GM23338 (cell line): ENCODE results near the gene SPSB4. TPM values are rescaled to one million over a fixed set of nuclear protein-coding genes. Genes with fewer than 3 reads are reported as not detected.

Source experiments
- ATAC-seq: fragments of 200-7000 bp; cut with Tn5 transposase; 3 replicates; pipeline ENCODE4 v1.9.1; 2020
- DNase-seq: peaks from one replicate; pipeline ENCODE4 v3.0.0-alpha.2; 2015; ENCODE audit warnings: low spot score
- H2AFZ ChIP-seq: fragments of 200-600 bp; sonication (generic); 2 replicates; pipeline ENCODE4 v1.8.0; 2016; ENCODE audit warnings: antibody characterized with exemption, mild to moderate bottlenecking, moderate library complexity
- H3F3A ChIP-seq: fragments of 200-600 bp; sonication (generic); replicated peaks from 2 replicates; pipeline ENCODE4 v1.8.0; 2017; ENCODE audit warnings: antibody characterized with exemption, mixed run types, low read depth
- H3K27ac ChIP-seq: fragments of 200-600 bp; sonication (generic); 2 replicates; pipeline ENCODE4 v1.6.1; 2016; ENCODE audit warnings: low read depth
- H3K27me3 ChIP-seq: fragments of 200-600 bp; sonication (generic); 2 replicates; pipeline ENCODE4 v1.8.0; 2016; ENCODE audit warnings: mild to moderate bottlenecking, mixed run types, moderate library complexity; ENCODE audit not compliant: insufficient read depth
- H3K36me3 ChIP-seq: fragments of 200-600 bp; sonication (generic); 2 replicates; pipeline ENCODE4 v1.8.0; 2016; ENCODE audit warnings: mild to moderate bottlenecking; ENCODE audit not compliant: insufficient read depth
- H3K4me1 ChIP-seq: fragments of 200-600 bp; sonication (generic); 2 replicates; pipeline ENCODE4 v1.8.0; 2016; ENCODE audit warnings: mild to moderate bottlenecking, moderate library complexity; ENCODE audit not compliant: insufficient read depth
- H3K4me2 ChIP-seq: fragments of 200-600 bp; sonication (generic); 2 replicates; pipeline ENCODE4 v1.7.1; 2017; ENCODE audit warnings: mixed run types
- H3K4me3 ChIP-seq: fragments of 200-600 bp; sonication (generic); 2 replicates; pipeline ENCODE4 v1.6.1; 2016; ENCODE audit warnings: mixed run types
- H3K79me2 ChIP-seq: fragments of 200-600 bp; sonication (generic); replicated peaks from 2 replicates; pipeline ENCODE4 v1.8.0; 2017; ENCODE audit warnings: mild to moderate bottlenecking; ENCODE audit not compliant: insufficient read depth
- H3K9me2 ChIP-seq: fragments of 200-600 bp; sonication (generic); 2 replicates; pipeline ENCODE4 v1.8.0; 2017; ENCODE audit not compliant: insufficient read depth
- H4K20me1 ChIP-seq: fragments of 200-600 bp; sonication (generic); replicated peaks from 2 replicates; pipeline ENCODE4 v1.8.0; 2017; ENCODE audit warnings: mild to moderate bottlenecking; ENCODE audit not compliant: insufficient read depth
- H3K27ac Mint-ChIP-seq: 2 replicates; pipeline ENCODE4 v1.8.0; 2020; ENCODE audit warnings: inconsistent platforms, mild to moderate bottlenecking, moderate library complexity, mixed read lengths
- H3K27me3 Mint-ChIP-seq: 3 replicates; pipeline ENCODE4 v1.8.0; 2022; ENCODE audit warnings: low read depth, mild to moderate bottlenecking, moderate library complexity, mixed read lengths, inconsistent platforms; ENCODE audit not compliant: insufficient read depth, poor library complexity
- H3K36me3 Mint-ChIP-seq: 3 replicates; pipeline ENCODE4 v1.8.0; 2021; ENCODE audit warnings: low read depth, mild to moderate bottlenecking, inconsistent platforms, moderate library complexity, mixed read lengths
- H3K4me1 Mint-ChIP-seq: 3 replicates; pipeline ENCODE4 v1.8.0; 2020; ENCODE audit warnings: mild to moderate bottlenecking, inconsistent platforms, mixed read lengths
- H3K4me3 Mint-ChIP-seq: 3 replicates; pipeline ENCODE4 v1.8.0; 2021; ENCODE audit warnings: moderate library complexity, mild to moderate bottlenecking, inconsistent platforms, mixed read lengths
- H3K9me3 Mint-ChIP-seq: 3 replicates; pipeline ENCODE4 v1.8.0; 2020; ENCODE audit warnings: moderate library complexity, mild to moderate bottlenecking, inconsistent platforms, mixed read lengths
- CREB1 ChIP-seq: fragments of 250-450 bp; sonication (Bioruptor Pico); IDR thresholded peaks from 2 replicates; pipeline ENCODE4 v1.5.0; 2020; ENCODE audit warnings: low read depth, mild to moderate bottlenecking, moderate library complexity
- CTCF ChIP-seq, 2 experiments: fragments of 200-600 bp in 1 of 2; sonication (generic) in 1 of 2; conservative IDR thresholded peaks; 2 replicates each; pipeline versions ENCODE4 v1.5.1 to v1.6.1; 2016 to 2017; ENCODE audit warnings: antibody characterized with exemption in 2 of 2, low read depth in 2 of 2, mild to moderate bottlenecking in 2 of 2, moderate library complexity in 1 of 2
- ETS1 ChIP-seq: IDR thresholded peaks from 2 replicates; pipeline ENCODE4 v1.6.1; 2016; ENCODE audit warnings: antibody characterized with exemption
- EZH2 ChIP-seq: fragments of 200-600 bp; sonication (generic); IDR thresholded peaks from one replicate; pipeline ENCODE4 v1.8.0; 2017; ENCODE audit warnings: antibody characterized with exemption, mild to moderate bottlenecking, low read depth; ENCODE audit not compliant: unreplicated experiment
- EZH2phosphoT487 ChIP-seq: fragments of 200-600 bp; sonication (generic); IDR thresholded peaks from one replicate; pipeline ENCODE4 v1.8.1; 2018; ENCODE audit warnings: antibody characterized with exemption; ENCODE audit not compliant: unreplicated experiment
- JUNB ChIP-seq: IDR thresholded peaks from one replicate; pipeline ENCODE4 v1.6.1; 2016; ENCODE audit warnings: antibody characterized with exemption; ENCODE audit not compliant: unreplicated experiment
- NANOG ChIP-seq: IDR thresholded peaks from 2 replicates; pipeline ENCODE4 v1.6.1; 2016; ENCODE audit warnings: antibody characterized with exemption, borderline replicate concordance
- POLR2AphosphoS5 ChIP-seq: IDR thresholded peaks from 2 replicates; pipeline ENCODE4 v1.6.1; 2016; ENCODE audit warnings: antibody characterized with exemption, low read depth
- REST ChIP-seq: IDR thresholded peaks from one replicate; pipeline ENCODE4 v1.6.1; 2018; ENCODE audit warnings: antibody characterized with exemption; ENCODE audit not compliant: unreplicated experiment
- STAT1 ChIP-seq: IDR thresholded peaks from one replicate; pipeline ENCODE4 v1.6.1; 2016; ENCODE audit warnings: antibody characterized with exemption; ENCODE audit not compliant: unreplicated experiment
- ZNF114 ChIP-seq: fragments of 250-450 bp; sonication (Bioruptor Pico); IDR thresholded peaks from 2 replicates; pipeline ENCODE4 v1.5.0; 2020; ENCODE audit warnings: mild to moderate bottlenecking, moderate library complexity
- ZNF331 ChIP-seq: fragments of 250-450 bp; sonication (Bioruptor Pico); IDR thresholded peaks from 2 replicates; pipeline ENCODE4 v1.5.0; 2020; ENCODE audit warnings: low read depth, mild to moderate bottlenecking, moderate library complexity
- ZNF462 ChIP-seq: fragments of 250-450 bp; sonication (Bioruptor Pico); IDR thresholded peaks from 2 replicates; pipeline ENCODE4 v1.5.0; 2020; ENCODE audit warnings: mild to moderate bottlenecking, moderate library complexity
- polyA plus RNA-seq: library from polyadenylated mRNA; unstranded; fragments of >200 nt; fragmentation: Nextera tagmentation; extraction: Ambion mirVana; gene quantifications from 2 replicates; pipeline ENCODE4 v1.2.1, GENCODE V29; 2016
- total RNA-seq: library from RNA; depleted of rRNA; stranded (reverse); fragments of >200 nt; shearing (Covaris generic); gene quantifications from 2 replicates; pipeline ENCODE4 v1.2.3, GENCODE V29; 2014

Gene SPSB4
- total and polyA plus RNA-seq, 2 experiments from 2014 or later: 6.7 to 25.9 TPM

GRCh38 chr3:141150931-141151330, 99.8 kb downstream of the SPSB4 start:
- Histone ChIP-seq H3K27ac (no peak overlapping the region), H3K27me3 (no peaks in the 10 kb centered on the region), H3K79me2 (no peaks in the 10 kb centered on the region), H3K36me3 (no peaks in the 10 kb centered on the region), H3K9me2 (no peaks in the 10 kb centered on the region), H4K20me1 (no peaks in the 10 kb centered on the region), H2AFZ (no peak overlapping the region), H3K4me3 (no peak overlapping the region), H3F3A (no peaks in the 10 kb centered on the region), H3K4me1 (no peaks in the 10 kb centered on the region; the same call in 1 of the 2 replicates), H3K4me2 (no peak overlapping the region)
- H3K9me3 Mint-ChIP-seq: no peaks in the 10 kb centered on the region
- no peak overlapping the region for H3K4me3 Mint-ChIP-seq
- H3K36me3 Mint-ChIP-seq: no peaks in the 10 kb centered on the region
- TF ChIP-seq ZNF114 (no peak), EZH2 (no peak), ETS1 (no peak), STAT1 (no peak), CREB1 (CRISPR knock-in tag) (no peak), CTCF (conservative IDR thresholded peaks at IDR 0.05; ENCODE audit: low read depth in 2 of 2) (no peak), ZNF462 (CRISPR knock-in tag) (no peak), POLR2AphosphoS5 (no peak), EZH2phosphoT487 (no peak), NANOG (no peak), REST (no peak), ZNF331 (CRISPR knock-in tag) (no peak), JUNB (no peak)
- peaks cover 19% of the 10 kb centered on the region for H3K4me1 Mint-ChIP-seq
- ATAC-seq (no peak), DNase-seq (no peak)
- no peak overlapping the region; the same call in 1 of the 2 replicates for H3K27ac Mint-ChIP-seq
- peaks cover 3% of the 10 kb centered on the region for H3K27me3 Mint-ChIP-seq
